C4-2B (cell line): ENCODE data around the gene ZNF69.
"Not testable (repeated sequence)": the region's sequence is repeated elsewhere in the genome, so short reads cannot be mapped to it uniquely, and the experiment has no call there.

ENCODE experiments used
- ZFX ChIP-seq: fragments of 450-650 bp; IDR thresholded peaks from 2 replicates; pipeline ENCODE4 v1.6.1; 2017
- TF ChIP-seq, protein P1 (sequence below): fragments of 450-650 bp; conservative IDR thresholded peaks from 2 replicates; pipeline ENCODE4 v1.5.1; 2017; ENCODE audit warnings: mild to moderate bottlenecking

DNA sequence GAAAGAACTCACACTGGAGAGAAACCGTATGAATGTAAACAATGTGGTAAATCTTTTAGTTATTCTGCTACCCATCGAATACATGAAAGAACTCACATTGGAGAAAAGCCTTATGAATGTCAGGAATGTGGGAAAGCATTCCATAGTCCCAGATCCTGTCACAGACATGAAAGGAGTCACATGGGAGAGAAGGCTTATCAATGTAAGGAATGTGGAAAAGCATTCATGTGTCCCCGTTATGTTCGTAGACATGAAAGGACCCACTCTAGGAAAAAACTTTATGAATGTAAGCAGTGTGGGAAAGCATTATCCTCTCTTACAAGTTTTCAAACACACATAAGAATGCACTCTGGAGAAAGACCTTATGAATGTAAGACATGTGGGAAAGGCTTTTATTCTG, 19.8 kb upstream of the ZNF69 start:
- TF ChIP-seq, protein P1, sequence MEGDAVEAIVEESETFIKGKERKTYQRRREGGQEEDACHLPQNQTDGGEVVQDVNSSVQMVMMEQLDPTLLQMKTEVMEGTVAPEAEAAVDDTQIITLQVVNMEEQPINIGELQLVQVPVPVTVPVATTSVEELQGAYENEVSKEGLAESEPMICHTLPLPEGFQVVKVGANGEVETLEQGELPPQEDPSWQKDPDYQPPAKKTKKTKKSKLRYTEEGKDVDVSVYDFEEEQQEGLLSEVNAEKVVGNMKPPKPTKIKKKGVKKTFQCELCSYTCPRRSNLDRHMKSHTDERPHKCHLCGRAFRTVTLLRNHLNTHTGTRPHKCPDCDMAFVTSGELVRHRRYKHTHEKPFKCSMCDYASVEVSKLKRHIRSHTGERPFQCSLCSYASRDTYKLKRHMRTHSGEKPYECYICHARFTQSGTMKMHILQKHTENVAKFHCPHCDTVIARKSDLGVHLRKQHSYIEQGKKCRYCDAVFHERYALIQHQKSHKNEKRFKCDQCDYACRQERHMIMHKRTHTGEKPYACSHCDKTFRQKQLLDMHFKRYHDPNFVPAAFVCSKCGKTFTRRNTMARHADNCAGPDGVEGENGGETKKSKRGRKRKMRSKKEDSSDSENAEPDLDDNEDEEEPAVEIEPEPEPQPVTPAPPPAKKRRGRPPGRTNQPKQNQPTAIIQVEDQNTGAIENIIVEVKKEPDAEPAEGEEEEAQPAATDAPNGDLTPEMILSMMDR = not testable (repeated sequence)
- not testable (repeated sequence) for TF ChIP-seq ZFX
